ENCODE data around the gene SDK2. TPM values are rescaled to one million over a fixed set of nuclear protein-coding genes. Genes with fewer than 3 reads are reported as not detected.

The SDK2 gene
- total RNA-seq, 1 donor from 2014 or later, result 31.8 TPM

DNA sequence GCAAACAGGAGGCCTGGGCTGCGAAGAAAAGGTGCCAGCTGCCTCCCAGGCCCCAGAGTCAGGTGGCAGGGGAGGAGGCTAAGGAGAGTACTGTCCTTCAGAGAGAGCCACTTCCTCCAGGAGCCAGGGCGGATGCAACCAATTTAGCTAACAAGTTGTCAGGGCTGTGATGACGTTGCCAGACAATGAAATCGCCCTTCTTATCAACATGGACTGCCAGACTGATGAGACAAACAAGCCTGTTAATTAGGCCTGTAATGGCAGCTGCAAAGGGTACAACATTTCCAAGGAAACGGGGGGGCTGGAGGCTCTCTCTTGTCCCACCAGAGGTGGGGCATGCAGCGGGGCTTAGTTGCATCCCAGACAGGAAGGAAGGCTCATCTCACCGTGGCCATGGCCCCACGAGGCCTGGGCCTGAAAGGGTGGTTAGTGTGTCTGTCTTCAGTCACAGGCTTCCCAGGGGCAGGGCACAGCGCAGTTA lies 111.8 kb downstream of the SDK2 start:
- TF ChIP-seq, protein P1, sequence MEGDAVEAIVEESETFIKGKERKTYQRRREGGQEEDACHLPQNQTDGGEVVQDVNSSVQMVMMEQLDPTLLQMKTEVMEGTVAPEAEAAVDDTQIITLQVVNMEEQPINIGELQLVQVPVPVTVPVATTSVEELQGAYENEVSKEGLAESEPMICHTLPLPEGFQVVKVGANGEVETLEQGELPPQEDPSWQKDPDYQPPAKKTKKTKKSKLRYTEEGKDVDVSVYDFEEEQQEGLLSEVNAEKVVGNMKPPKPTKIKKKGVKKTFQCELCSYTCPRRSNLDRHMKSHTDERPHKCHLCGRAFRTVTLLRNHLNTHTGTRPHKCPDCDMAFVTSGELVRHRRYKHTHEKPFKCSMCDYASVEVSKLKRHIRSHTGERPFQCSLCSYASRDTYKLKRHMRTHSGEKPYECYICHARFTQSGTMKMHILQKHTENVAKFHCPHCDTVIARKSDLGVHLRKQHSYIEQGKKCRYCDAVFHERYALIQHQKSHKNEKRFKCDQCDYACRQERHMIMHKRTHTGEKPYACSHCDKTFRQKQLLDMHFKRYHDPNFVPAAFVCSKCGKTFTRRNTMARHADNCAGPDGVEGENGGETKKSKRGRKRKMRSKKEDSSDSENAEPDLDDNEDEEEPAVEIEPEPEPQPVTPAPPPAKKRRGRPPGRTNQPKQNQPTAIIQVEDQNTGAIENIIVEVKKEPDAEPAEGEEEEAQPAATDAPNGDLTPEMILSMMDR (IDR thresholded peaks at IDR 0.05; ENCODE audit: unreplicated experiment), result no peak
- Mint-ChIP-seq H3K27ac (peak overlapping the region; percentile 44), H3K9me3 (no peaks in the 10 kb centered on the region), H3K4me1 (peaks cover 36% of the 10 kb centered on the region), H3K27me3 (ENCODE audit: low read depth) (no peaks in the 10 kb centered on the region), H3K4me3 (no peak overlapping the region), H3K36me3 (no peaks in the 10 kb centered on the region)
- DNase-seq (ENCODE audit: low spot score in 2 of 2, unreplicated experiment in 2 of 2), result no peak

DNA sequence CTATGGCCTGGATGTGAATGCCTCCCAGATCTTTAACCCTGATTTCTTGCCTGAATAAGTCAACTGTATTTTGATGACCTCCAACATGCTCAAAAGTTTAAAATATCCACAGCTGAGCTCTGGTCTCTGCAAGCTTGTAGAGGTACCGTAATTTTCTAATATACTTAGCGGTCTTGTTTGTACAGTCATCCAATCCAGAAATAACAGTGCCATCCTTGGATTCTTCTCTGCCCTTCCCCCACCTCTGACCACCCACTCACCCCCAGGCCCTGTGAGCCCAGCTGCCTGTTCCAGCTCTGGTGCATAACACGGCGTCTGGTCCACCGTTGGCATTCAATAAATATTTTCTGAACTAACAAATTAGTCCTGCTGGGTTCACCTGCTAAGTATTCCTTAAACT lies 113.1 kb downstream of the SDK2 start:
- Mint-ChIP-seq H3K27ac (no peak overlapping the region), H3K4me3 (no peak overlapping the region), H3K4me1 (peaks cover 26% of the 10 kb centered on the region), H3K27me3 (ENCODE audit: low read depth) (no peaks in the 10 kb centered on the region), H3K9me3 (no peaks in the 10 kb centered on the region), H3K36me3 (no peaks in the 10 kb centered on the region)
- no peak for DNase-seq (ENCODE audit: low spot score in 2 of 2, unreplicated experiment in 2 of 2)
- TF ChIP-seq, protein P1 (IDR thresholded peaks at IDR 0.05; ENCODE audit: unreplicated experiment), result no peak

DNA sequence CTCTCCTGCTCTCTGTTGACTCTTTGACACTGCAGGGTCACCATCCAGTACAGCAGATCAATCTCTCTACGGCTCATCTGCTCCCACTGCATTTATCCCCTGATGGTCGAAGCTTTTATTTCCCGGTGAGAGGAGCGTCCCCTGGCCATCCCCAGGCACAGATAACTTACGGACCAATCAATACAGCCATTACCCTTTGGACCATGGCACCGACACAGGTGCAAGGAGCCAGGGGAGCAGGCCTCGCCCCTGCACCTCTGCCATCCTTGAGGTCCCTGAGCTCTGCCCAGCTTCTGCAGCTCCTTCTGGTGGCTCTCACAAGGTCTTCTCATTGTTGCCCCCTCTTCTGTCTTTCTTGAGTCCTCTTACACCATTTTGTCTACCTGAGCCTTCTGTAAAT lies 115.6 kb downstream of the SDK2 start:
- Mint-ChIP-seq H3K27me3 (ENCODE audit: low read depth) (no peaks in the 10 kb centered on the region), H3K4me3 (no peak overlapping the region), H3K9me3 (no peaks in the 10 kb centered on the region), H3K27ac (no peak overlapping the region), H3K4me1 (peaks cover 18% of the 10 kb centered on the region), H3K36me3 (no peaks in the 10 kb centered on the region)
- TF ChIP-seq, protein P1 (IDR thresholded peaks at IDR 0.05; ENCODE audit: unreplicated experiment), result no peak
- no peak for DNase-seq (ENCODE audit: low spot score in 2 of 2, unreplicated experiment in 2 of 2)

DNA sequence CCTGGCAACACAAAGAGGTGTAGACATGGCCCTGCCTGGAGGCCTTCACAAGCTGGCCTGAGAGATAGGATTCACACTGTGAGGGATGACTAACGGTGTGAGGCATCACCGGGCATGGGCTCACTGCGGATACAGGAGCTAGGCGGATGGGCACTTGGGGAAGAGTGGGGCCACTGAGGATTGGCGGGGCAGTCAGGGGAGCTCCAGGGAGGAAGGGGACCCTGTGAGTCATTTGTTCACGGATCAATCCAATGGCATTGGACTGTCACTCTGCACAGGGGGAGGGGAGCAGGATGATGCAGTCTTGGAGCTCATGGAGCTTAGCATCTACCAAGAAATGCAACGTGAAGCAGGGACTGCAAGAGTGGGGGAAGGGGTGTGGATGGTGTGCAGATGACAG lies 117.3 kb downstream of the SDK2 start:
- H3K4me1 Mint-ChIP-seq, result peaks cover 10% of the 10 kb centered on the region
- H3K4me3 Mint-ChIP-seq, result no peak overlapping the region
- H3K9me3 Mint-ChIP-seq, result no peaks in the 10 kb centered on the region
- TF ChIP-seq, protein P1 (IDR thresholded peaks at IDR 0.05; ENCODE audit: unreplicated experiment), result no peak
- DNase-seq (ENCODE audit: low spot score in 2 of 2, unreplicated experiment in 2 of 2), result no peak
- no peaks in the 10 kb centered on the region for H3K36me3 Mint-ChIP-seq
- H3K27me3 Mint-ChIP-seq (ENCODE audit: low read depth), result no peaks in the 10 kb centered on the region
- no peak overlapping the region for H3K27ac Mint-ChIP-seq

DNA sequence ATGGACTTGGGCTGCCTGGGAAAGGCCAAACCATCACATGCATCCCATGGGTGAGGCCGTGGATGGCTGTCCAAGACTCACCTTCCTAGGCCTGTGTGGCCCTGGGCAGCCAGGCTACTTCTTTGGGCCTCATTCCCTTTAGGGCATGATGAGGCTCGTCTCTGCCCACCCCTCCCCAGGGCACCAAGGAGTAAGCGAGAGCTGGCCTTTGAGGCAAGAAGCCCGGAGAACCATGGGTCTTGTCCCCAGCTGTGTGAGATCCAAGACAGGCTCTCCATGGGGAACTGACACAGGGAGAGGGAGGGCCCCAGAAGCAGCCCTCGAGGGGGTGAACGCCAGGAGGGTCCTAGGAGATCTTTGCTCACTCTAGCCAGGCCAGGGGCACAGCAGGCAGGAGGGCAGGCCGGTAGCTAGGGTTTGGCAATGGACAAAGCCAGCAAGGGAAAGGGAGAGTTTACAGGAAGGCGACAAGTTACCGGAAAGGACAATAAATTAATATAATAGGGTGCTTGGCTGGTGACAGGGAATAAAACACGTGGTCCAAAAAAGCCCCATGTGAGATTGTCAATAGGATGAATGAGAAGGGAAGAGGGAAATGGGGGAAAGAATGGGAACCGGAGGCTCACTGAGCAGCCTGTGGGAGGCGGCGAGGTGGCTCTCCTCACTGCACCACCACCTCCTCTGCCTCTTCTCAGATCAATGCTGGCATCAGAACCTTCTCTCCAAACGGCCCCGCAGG lies 119.1 kb downstream of the SDK2 start:
- no peaks in the 10 kb centered on the region for H3K9me3 Mint-ChIP-seq
- no peak overlapping the region for H3K27ac Mint-ChIP-seq
- H3K4me3 Mint-ChIP-seq, result no peak overlapping the region
- H3K27me3 Mint-ChIP-seq (ENCODE audit: low read depth), result no peaks in the 10 kb centered on the region
- DNase-seq (ENCODE audit: low spot score in 2 of 2, unreplicated experiment in 2 of 2), result no peak
- no peaks in the 10 kb centered on the region for H3K36me3 Mint-ChIP-seq
- TF ChIP-seq, protein P1 (IDR thresholded peaks at IDR 0.05; ENCODE audit: unreplicated experiment), result no peak
- peaks cover 9% of the 10 kb centered on the region for H3K4me1 Mint-ChIP-seq

All from mesothelial cell of epicardium (in vitro differentiated cells).